DND-41 (cell line): ENCODE results near the gene MYH3.

ENCODE experiments used
- ATAC-seq: fragments of 200-7000 bp; cut with Tn5 transposase; 3 replicates; pipeline ENCODE4 v1.9.1; 2021; ENCODE audit warnings: low read depth; ENCODE audit not compliant: insufficient read depth
- DNase-seq: peaks from one replicate; pipeline ENCODE4 v3.0.0-alpha.2; 2020
- H2AFZ ChIP-seq: 2 replicates; pipeline ENCODE4 v1.6.0; 2012; ENCODE audit warnings: low read depth, low read length
- H3K27ac ChIP-seq: 2 replicates; pipeline ENCODE4 v1.5.1; 2012; ENCODE audit warnings: low read length, inconsistent platforms
- H3K27me3 ChIP-seq: fragments of 200-600 bp; sonication (generic); 2 replicates; pipeline ENCODE4 v1.6.0; 2012; ENCODE audit warnings: low read length, mild to moderate bottlenecking, inconsistent platforms; ENCODE audit not compliant: insufficient read depth, poor library complexity
- H3K36me3 ChIP-seq: 2 replicates; pipeline ENCODE4 v1.5.1; 2012; ENCODE audit warnings: low read length, inconsistent platforms; ENCODE audit not compliant: insufficient read depth
- H3K4me1 ChIP-seq: 2 replicates; pipeline ENCODE4 v1.5.1; 2012; ENCODE audit warnings: mild to moderate bottlenecking, low read length; ENCODE audit not compliant: insufficient read depth
- H3K4me2 ChIP-seq: 2 replicates; pipeline ENCODE4 v1.6.0; 2012; ENCODE audit warnings: mild to moderate bottlenecking, moderate library complexity, low read length, inconsistent platforms; ENCODE audit not compliant: insufficient read depth
- H3K4me3 ChIP-seq, 2 experiments: fragments of 200-600 bp in 1 of 2; shearing (Covaris generic) in 1 of 2; 2 replicates each; pipeline ENCODE4 v1.5.1; 2012 to 2016; ENCODE audit warnings: inconsistent platforms in 2 of 2, low read length in 2 of 2, mild to moderate bottlenecking in 2 of 2, low read depth in 1 of 2, moderate library complexity in 1 of 2
- H3K79me2 ChIP-seq: 2 replicates; pipeline ENCODE4 v1.6.0; 2012; ENCODE audit warnings: low read length, inconsistent platforms; ENCODE audit not compliant: insufficient read depth
- H3K9ac ChIP-seq: 2 replicates; pipeline ENCODE4 v1.6.0; 2012; ENCODE audit warnings: low read depth, mild to moderate bottlenecking, inconsistent platforms, low read length, moderate library complexity
- H3K9me3 ChIP-seq: 2 replicates; pipeline ENCODE4 v1.5.1; 2012; ENCODE audit warnings: low read length, moderate library complexity, mild to moderate bottlenecking, inconsistent platforms; ENCODE audit not compliant: insufficient read depth, severe bottlenecking
- H4K20me1 ChIP-seq: 2 replicates; pipeline ENCODE4 v1.6.0; 2012; ENCODE audit warnings: low read length; ENCODE audit not compliant: insufficient read depth
- EZH2 ChIP-seq: IDR thresholded peaks from 3 replicates; pipeline ENCODE4 v1.6.1; 2012; ENCODE audit warnings: borderline replicate concordance, low read depth, mild to moderate bottlenecking, moderate library complexity, low read length, inconsistent platforms; ENCODE audit not compliant: severe bottlenecking
- TF ChIP-seq, protein P1 (sequence below): IDR thresholded peaks from 2 replicates; pipeline ENCODE4 v1.5.1; 2012; ENCODE audit warnings: borderline replicate concordance, low read length, moderate library complexity, mild to moderate bottlenecking; ENCODE audit not compliant: poor library complexity, severe bottlenecking; ENCODE audit errors: extremely low read depth

The MYH3 gene

DNA sequence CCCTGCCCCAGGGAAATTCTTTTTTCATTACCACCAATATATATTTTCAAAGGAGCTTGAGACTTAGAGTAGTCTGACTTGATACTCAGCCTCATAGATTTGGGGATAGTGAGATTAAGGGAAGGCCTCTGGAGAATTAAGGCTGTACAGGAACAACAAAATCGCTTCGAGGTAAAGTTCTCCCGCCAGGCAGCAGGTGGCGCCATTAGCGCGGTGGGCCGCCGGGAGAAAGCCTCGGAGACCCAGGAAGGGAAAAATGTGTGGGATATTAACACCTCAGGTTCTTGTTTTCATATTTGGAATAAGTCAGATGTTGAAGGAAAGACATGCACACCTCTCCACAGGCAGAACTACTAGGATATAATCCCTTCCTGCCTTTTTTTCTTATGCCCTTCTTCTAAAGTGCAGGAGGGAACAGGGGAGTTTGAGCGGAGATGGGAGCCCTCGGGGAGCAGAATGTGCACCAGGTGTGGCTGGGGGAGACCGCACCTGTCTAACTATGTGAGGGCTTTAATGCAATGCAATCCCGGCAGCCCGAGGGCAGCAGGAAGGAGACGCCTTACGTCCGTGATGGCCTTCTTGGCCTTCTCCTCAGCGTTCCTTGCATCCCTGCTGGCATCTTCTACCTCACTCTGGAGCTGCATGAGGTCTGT, 25.9 kb downstream of the MYH3 start:
- no peak overlapping the region for H3K27ac ChIP-seq
- no peaks in the 10 kb centered on the region; the same call in 1 of the 2 replicates for H4K20me1 ChIP-seq
- peak; percentile 24 for DNase-seq
- no peaks in the 10 kb centered on the region for H3K79me2 ChIP-seq
- H3K4me3 ChIP-seq: no peak overlapping the region
- no peaks in the 10 kb centered on the region for H3K27me3 ChIP-seq
- ATAC-seq: no peak
- peaks cover 9% of the 10 kb centered on the region; the same call in 1 of the 2 replicates for H3K36me3 ChIP-seq
- H3K9me3 ChIP-seq: no peaks in the 10 kb centered on the region
- no peak overlapping the region for H2AFZ ChIP-seq
- no peak overlapping the region for H3K9ac ChIP-seq
- H3K4me1 ChIP-seq: no peaks in the 10 kb centered on the region
- TF ChIP-seq EZH2: no peak
- TF ChIP-seq, protein P1, sequence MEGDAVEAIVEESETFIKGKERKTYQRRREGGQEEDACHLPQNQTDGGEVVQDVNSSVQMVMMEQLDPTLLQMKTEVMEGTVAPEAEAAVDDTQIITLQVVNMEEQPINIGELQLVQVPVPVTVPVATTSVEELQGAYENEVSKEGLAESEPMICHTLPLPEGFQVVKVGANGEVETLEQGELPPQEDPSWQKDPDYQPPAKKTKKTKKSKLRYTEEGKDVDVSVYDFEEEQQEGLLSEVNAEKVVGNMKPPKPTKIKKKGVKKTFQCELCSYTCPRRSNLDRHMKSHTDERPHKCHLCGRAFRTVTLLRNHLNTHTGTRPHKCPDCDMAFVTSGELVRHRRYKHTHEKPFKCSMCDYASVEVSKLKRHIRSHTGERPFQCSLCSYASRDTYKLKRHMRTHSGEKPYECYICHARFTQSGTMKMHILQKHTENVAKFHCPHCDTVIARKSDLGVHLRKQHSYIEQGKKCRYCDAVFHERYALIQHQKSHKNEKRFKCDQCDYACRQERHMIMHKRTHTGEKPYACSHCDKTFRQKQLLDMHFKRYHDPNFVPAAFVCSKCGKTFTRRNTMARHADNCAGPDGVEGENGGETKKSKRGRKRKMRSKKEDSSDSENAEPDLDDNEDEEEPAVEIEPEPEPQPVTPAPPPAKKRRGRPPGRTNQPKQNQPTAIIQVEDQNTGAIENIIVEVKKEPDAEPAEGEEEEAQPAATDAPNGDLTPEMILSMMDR: peak; percentile 74
- no peak overlapping the region for H3K4me2 ChIP-seq

DNA sequence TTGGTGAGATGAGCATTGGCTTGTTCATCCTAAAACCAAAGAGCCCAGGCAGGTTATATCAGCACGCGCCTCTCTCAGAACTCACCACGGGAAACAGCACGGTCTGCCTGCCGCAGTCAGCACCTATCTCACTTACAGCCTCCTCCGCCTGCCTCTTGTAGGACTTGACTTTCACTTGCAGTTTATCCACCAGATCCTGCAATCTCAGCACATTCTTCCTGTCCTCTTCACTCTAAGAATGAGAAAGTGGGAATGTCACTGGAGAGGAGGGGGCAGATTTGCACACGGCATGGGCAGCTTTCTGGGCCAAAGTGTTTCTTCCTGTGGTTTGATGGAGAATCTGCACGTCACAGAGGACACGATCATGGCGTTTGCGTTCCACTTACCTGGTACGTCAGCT, 27.4 kb downstream of the MYH3 start:
- no peak overlapping the region for H3K4me3 ChIP-seq
- no peak overlapping the region for H3K9ac ChIP-seq
- no peak overlapping the region for H2AFZ ChIP-seq
- no peaks in the 10 kb centered on the region; the same call in 1 of the 2 replicates for H4K20me1 ChIP-seq
- H3K79me2 ChIP-seq: no peaks in the 10 kb centered on the region
- H3K9me3 ChIP-seq: no peaks in the 10 kb centered on the region
- DNase-seq (no peak), ATAC-seq (no peak)
- peaks cover 9% of the 10 kb centered on the region; the same call in 1 of the 2 replicates for H3K36me3 ChIP-seq
- no peak overlapping the region for H3K27ac ChIP-seq
- no peaks in the 10 kb centered on the region for H3K4me1 ChIP-seq
- H3K27me3 ChIP-seq: no peaks in the 10 kb centered on the region
- no peak for TF ChIP-seq EZH2
- TF ChIP-seq, protein P1: no peak
- no peak overlapping the region for H3K4me2 ChIP-seq

DNA sequence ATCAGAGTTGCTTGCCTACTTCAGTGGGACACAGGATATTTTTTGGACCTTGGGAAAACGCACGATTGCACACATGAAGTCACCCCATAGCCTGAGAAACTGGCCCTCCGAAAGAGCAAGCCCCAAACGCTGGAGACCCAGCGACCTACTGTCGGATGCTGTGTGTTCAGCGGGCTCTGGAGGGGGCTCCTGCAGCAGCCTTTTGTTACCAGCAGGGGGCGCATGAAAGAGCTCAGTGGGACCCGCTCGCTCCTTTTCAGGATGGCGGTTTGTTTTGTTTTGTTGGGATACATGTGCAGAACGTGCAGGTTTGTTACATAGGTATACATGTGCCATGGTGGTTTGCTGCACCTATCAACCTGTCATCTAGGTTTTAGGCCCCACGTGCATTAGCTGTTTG, 28.4 kb downstream of the MYH3 start:
- no peak overlapping the region for H3K4me2 ChIP-seq
- H3K27ac ChIP-seq: no peak overlapping the region
- H3K36me3 ChIP-seq: peaks cover 9% of the 10 kb centered on the region; the same call in 1 of the 2 replicates
- H3K79me2 ChIP-seq: no peaks in the 10 kb centered on the region
- no peaks in the 10 kb centered on the region for H3K9me3 ChIP-seq
- peak; percentile 24 for DNase-seq
- no peak overlapping the region for H2AFZ ChIP-seq
- H3K4me3 ChIP-seq: no peak overlapping the region
- no peaks in the 10 kb centered on the region for H3K27me3 ChIP-seq
- ATAC-seq: 0 out of 3 replicates have a peak, but pooled peaks have one; percentile 35
- TF ChIP-seq, protein P1: peak; percentile 63
- no peak for TF ChIP-seq EZH2
- H4K20me1 ChIP-seq: no peaks in the 10 kb centered on the region; the same call in 1 of the 2 replicates
- no peaks in the 10 kb centered on the region for H3K4me1 ChIP-seq
- H3K9ac ChIP-seq: no peak overlapping the region
